ENCODE data around the gene RNF141.

The RNF141 gene

GRCh38 chr11:10564696-10565318 is 23.8 kb upstream of the RNF141 start:
- no peak for DNase-seq (ENCODE audit: low read depth)
- TF ChIP-seq CTCF (IDR thresholded peaks at IDR 0.05; ENCODE audit: low read depth, low read length, missing control alignments) = peak; percentile 52
- H3K4me3 ChIP-seq (ENCODE audit: low read depth, low read length) = no peak overlapping the region
- in situ Hi-C loops (cut with HindIII; ENCODE audit: low sequenced_read_pairs) = no loop called here

DNA sequence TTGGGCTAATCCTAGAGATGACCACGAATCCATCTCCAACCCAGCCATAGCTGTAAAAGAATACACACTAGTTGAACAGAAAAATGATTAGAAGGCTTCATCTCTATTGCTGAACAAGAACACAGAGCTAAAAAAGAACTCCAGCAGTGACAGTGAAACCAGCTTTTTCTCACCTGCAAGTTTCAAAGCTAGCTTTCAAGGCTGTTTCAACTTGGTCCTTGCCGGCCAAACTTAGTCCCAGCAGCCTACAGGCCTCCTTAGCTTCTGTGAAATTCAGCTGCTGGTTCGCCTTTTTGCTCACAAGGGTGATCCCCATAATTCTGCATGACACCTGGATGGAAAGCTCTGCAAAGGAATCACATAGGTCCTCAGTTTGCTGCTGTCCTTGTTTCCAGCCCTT is 23.0 kb upstream of the RNF141 start:
- TF ChIP-seq CTCF (IDR thresholded peaks at IDR 0.05; ENCODE audit: low read depth, low read length, missing control alignments) = no peak
- in situ Hi-C loops (cut with HindIII; ENCODE audit: low sequenced_read_pairs) = no loop called here
- DNase-seq (ENCODE audit: low read depth) = no peak
- H3K4me3 ChIP-seq (ENCODE audit: low read depth, low read length) = no peak overlapping the region

DNA sequence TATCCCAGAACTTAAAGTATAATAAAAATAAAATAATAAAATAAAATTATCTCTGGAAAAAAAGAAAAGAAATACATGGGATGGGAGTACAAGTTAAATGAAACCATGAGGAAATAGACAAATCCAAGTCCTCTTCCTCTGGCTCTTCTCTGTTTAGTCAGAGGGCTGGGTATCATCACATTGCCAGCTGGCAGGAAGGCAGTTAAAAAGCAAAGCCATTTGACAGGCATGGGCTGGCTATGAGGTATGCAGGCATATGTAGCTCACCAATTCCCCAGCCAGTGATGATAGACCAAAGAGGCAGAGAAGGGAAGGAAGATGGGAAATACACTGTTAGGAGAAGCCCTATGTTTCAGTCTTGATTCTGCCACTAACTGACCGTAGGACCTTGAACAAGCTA is 21.0 kb upstream of the RNF141 start:
- DNase-seq (ENCODE audit: low read depth) = no peak
- no peak overlapping the region for H3K4me3 ChIP-seq (ENCODE audit: low read depth, low read length)
- no peak for TF ChIP-seq CTCF (IDR thresholded peaks at IDR 0.05; ENCODE audit: low read depth, low read length, missing control alignments)
- in situ Hi-C loops (cut with HindIII; ENCODE audit: low sequenced_read_pairs) = no loop called here

- no peak for DNase-seq (ENCODE audit: low read depth)
- in situ Hi-C loops (cut with HindIII; ENCODE audit: low sequenced_read_pairs) = no loop called here
- no peak overlapping the region for H3K4me3 ChIP-seq (ENCODE audit: low read depth, low read length)
- no peak for TF ChIP-seq CTCF (IDR thresholded peaks at IDR 0.05; ENCODE audit: low read depth, low read length, missing control alignments)
Observed at GRCh38 chr11:10561043-10561818, 20.2 kb upstream of the RNF141 start.

DNA sequence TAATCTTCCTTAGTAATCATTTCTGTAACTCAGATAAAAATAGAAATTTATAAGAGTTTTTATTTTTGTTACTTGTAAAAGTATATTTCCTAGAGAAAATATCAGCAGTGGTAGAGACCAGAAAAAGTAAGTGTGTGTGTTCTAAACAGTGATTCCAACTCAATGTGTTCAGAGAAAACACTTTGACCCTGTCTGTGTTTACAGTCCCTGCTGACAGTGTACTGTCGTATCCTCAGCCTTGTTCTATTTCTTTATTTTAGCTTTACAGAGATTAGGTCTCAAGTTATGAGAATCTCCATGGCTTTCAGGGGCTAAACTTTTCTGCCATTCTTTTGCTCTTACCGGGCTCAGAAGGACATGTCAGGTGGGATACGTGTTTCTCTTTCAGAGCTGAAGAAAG is 17.3 kb upstream of the RNF141 start:
- in situ Hi-C loops (cut with HindIII; ENCODE audit: low sequenced_read_pairs) = no loop called here
- no peak overlapping the region for H3K4me3 ChIP-seq (ENCODE audit: low read depth, low read length)
- DNase-seq (ENCODE audit: low read depth) = no peak
- no peak for TF ChIP-seq CTCF (IDR thresholded peaks at IDR 0.05; ENCODE audit: low read depth, low read length, missing control alignments)

GRCh38 chr11:10556590-10556989 is 15.6 kb upstream of the RNF141 start:
- no peak for DNase-seq (ENCODE audit: low read depth)
- no peak overlapping the region for H3K4me3 ChIP-seq (ENCODE audit: low read depth, low read length)
- in situ Hi-C loops (cut with HindIII; ENCODE audit: low sequenced_read_pairs) = no loop called here
- TF ChIP-seq CTCF (IDR thresholded peaks at IDR 0.05; ENCODE audit: low read depth, low read length, missing control alignments) = no peak
